Testis (tissue), 2 donors: ENCODE data around the gene TINCR.

ENCODE experiments used
- CTCF ChIP-seq, 3 experiments: fragments of 450-650 bp in 2 of 3; fragments of 200-600 bp in 1 of 3; sonication (generic) in 1 of 3; IDR thresholded peaks; one replicate each; pipeline ENCODE4 v1.5.1; 2016 to 2019; ENCODE audit warnings: antibody characterized with exemption in 3 of 3, mild to moderate bottlenecking in 2 of 3, moderate library complexity in 1 of 3
- POLR2A ChIP-seq: fragments of 450-650 bp; IDR thresholded peaks from one replicate; pipeline ENCODE4 v1.6.1; 2017; ENCODE audit warnings: antibody characterized with exemption, mild to moderate bottlenecking, moderate library complexity

GRCh38 chr19:5530701-5531100, 37.1 kb downstream of the TINCR start:
- TF ChIP-seq CTCF (IDR thresholded peaks at IDR 0.05), result no peak
- TF ChIP-seq POLR2A, result no peak
